Liver (tissue), 9 donors: Measurements from ENCODE around the gene CDK1. TPM values are rescaled to one million over a fixed set of nuclear protein-coding genes. Genes with fewer than 3 reads are reported as not detected.

Source experiments
- DNase-seq: peaks from one replicate; pipeline ENCODE4 v3.0.0-alpha.2; 2017; ENCODE audit warnings: low spot score
- H3K27ac ChIP-seq, 2 donors: one replicate each; pipeline ENCODE4 v1.7.0; 2013; ENCODE audit warnings: inconsistent platforms in 2 of 2, low read length in 2 of 2, control low read depth in 1 of 2, low read depth in 1 of 2, mild to moderate bottlenecking in 1 of 2
- H3K27me3 ChIP-seq, 4 donors: one replicate each; pipeline versions ENCODE4 v1.6.1 to v1.7.0; 2013; ENCODE audit warnings: low read length in 3 of 4, inconsistent platforms in 1 of 4, mild to moderate bottlenecking in 1 of 4, moderate library complexity in 1 of 4; ENCODE audit not compliant: control insufficient read depth in 4 of 4, insufficient read depth in 4 of 4
- H3K36me3 ChIP-seq, 4 donors: one replicate each; pipeline versions ENCODE4 v1.6.1 to v1.7.0; 2013; ENCODE audit warnings: low read length in 3 of 4, mild to moderate bottlenecking in 3 of 4, low read depth in 1 of 4, moderate library complexity in 1 of 4; ENCODE audit not compliant: control insufficient read depth in 4 of 4, insufficient read depth in 3 of 4
- H3K4me1 ChIP-seq, 4 donors: one replicate each; pipeline versions ENCODE4 v1.6.1 to v1.7.0; 2013; ENCODE audit warnings: low read length in 3 of 4, mild to moderate bottlenecking in 3 of 4, moderate library complexity in 1 of 4; ENCODE audit not compliant: control insufficient read depth in 4 of 4, insufficient read depth in 4 of 4
- H3K4me3 ChIP-seq, 3 donors: one replicate each; pipeline versions ENCODE4 v1.6.1 to v1.7.0; 2013; ENCODE audit warnings: low read length in 3 of 3, control low read depth in 1 of 3, low read depth in 1 of 3, mild to moderate bottlenecking in 1 of 3
- H3K9ac ChIP-seq, 2 donors: one replicate each; pipeline ENCODE4 v1.7.0; 2013; ENCODE audit warnings: low read length in 2 of 2, mild to moderate bottlenecking in 2 of 2, moderate library complexity in 2 of 2, control low read depth in 1 of 2, low read depth in 1 of 2
- H3K9me3 ChIP-seq, 4 donors: one replicate each; pipeline versions ENCODE4 v1.6.1 to v1.7.0; 2013; ENCODE audit warnings: low read length in 3 of 4; ENCODE audit not compliant: control insufficient read depth in 4 of 4
- EGR1 ChIP-seq, 2 donors: IDR thresholded peaks; 2 replicates each; pipeline ENCODE4 v1.6.1; 2016 to 2018; ENCODE audit warnings: antibody characterized with exemption in 2 of 2, low read depth in 2 of 2
- FOXA1 ChIP-seq: IDR thresholded peaks from 2 replicates; pipeline ENCODE4 v1.6.1; 2016; ENCODE audit warnings: antibody characterized with exemption
- FOXA2 ChIP-seq: IDR thresholded peaks from 2 replicates; pipeline ENCODE4 v1.6.1; 2016; ENCODE audit warnings: antibody characterized with exemption
- GABPA ChIP-seq, 2 donors: IDR thresholded peaks in 1 of 2; conservative IDR thresholded peaks in 1 of 2; 2 replicates each; pipeline ENCODE4 v1.6.1; 2016; ENCODE audit warnings: antibody characterized with exemption in 2 of 2, mild to moderate bottlenecking in 1 of 2, moderate library complexity in 1 of 2
- HNF4A ChIP-seq, 2 donors: conservative IDR thresholded peaks; 2 replicates each; pipeline ENCODE4 v1.6.1; 2016; ENCODE audit warnings: antibody characterized with exemption in 2 of 2, mild to moderate bottlenecking in 2 of 2
- HNF4G ChIP-seq: IDR thresholded peaks from 2 replicates; pipeline ENCODE4 v1.6.1; 2016; ENCODE audit warnings: antibody characterized with exemption
- JUND ChIP-seq, 2 donors: IDR thresholded peaks; 2 replicates each; pipeline ENCODE4 v1.6.1; 2016; ENCODE audit warnings: antibody characterized with exemption in 2 of 2
- NR2F2 ChIP-seq: IDR thresholded peaks from 2 replicates; pipeline ENCODE4 v1.6.1; 2016; ENCODE audit warnings: antibody characterized with exemption
- RAD21 ChIP-seq, 2 donors: IDR thresholded peaks; 2 replicates each; pipeline ENCODE4 v1.6.1; 2016; ENCODE audit warnings: antibody characterized with exemption in 2 of 2, mild to moderate bottlenecking in 2 of 2
- RXRA ChIP-seq, 2 donors: IDR thresholded peaks; 2 replicates each; pipeline ENCODE4 v1.6.1; 2017 to 2018; ENCODE audit warnings: antibody characterized with exemption in 2 of 2, mild to moderate bottlenecking in 1 of 2
- SP1 ChIP-seq: IDR thresholded peaks from 2 replicates; pipeline ENCODE4 v1.6.1; 2018; ENCODE audit warnings: antibody characterized with exemption, mild to moderate bottlenecking
- TAF1 ChIP-seq: conservative IDR thresholded peaks from 2 replicates; pipeline ENCODE4 v1.6.1; 2016; ENCODE audit warnings: antibody characterized with exemption, mild to moderate bottlenecking
- YY1 ChIP-seq: IDR thresholded peaks from 2 replicates; pipeline ENCODE4 v1.6.1; 2016; ENCODE audit warnings: antibody characterized with exemption, mild to moderate bottlenecking
- WGBS: extraction: QIAGEN DNeasy Blood & Tissue Kit; methylation state at CpG from one replicate; pipeline ENCODE4 v1.1.7; 2013; 5-methylcytosine and 5-hydroxymethylcytosine counted together
- polyA plus RNA-seq, 2 donors: library from polyadenylated mRNA; stranded (reverse) in 1 of 2; unstranded in 1 of 2; fragments of 200-250 nt in 1 of 2; fragments of >200 nt in 1 of 2; fragmentation: Nextera tagmentation in 1 of 2; extraction: Ambion mirVana in 1 of 2; gene quantifications; one replicate each; pipeline versions ENCODE4 v1.2.1 to v1.2.3, GENCODE V29; 2013 to 2015
- total RNA-seq, 2 donors: library from RNA; depleted of rRNA; stranded (reverse); fragments of >200 nt; gene quantifications; one replicate each; pipeline ENCODE4 v1.2.3, GENCODE V29; 2014
- TF ChIP-seq, protein P1 (sequence below): IDR thresholded peaks from 2 replicates; pipeline ENCODE4 v1.6.1; 2016; ENCODE audit warnings: antibody characterized with exemption
- TF ChIP-seq, protein P2 (sequence below): IDR thresholded peaks from 2 replicates; pipeline ENCODE4 v1.6.1; 2016; ENCODE audit warnings: antibody characterized with exemption
- TF ChIP-seq, protein P3 (sequence below): IDR thresholded peaks from 2 replicates; pipeline ENCODE4 v1.6.1; 2016; ENCODE audit warnings: antibody characterized with exemption, mild to moderate bottlenecking
- TF ChIP-seq, protein P4 (sequence below): IDR thresholded peaks from 2 replicates; pipeline ENCODE4 v1.6.1; 2016; ENCODE audit warnings: antibody characterized with exemption
- TF ChIP-seq, protein P5 (sequence below): fragments of 150-350 bp; IDR thresholded peaks from 2 replicates; pipeline ENCODE4 v1.5.1; 2017; ENCODE audit warnings: improper control_type of control experiment, low read depth, low read length; ENCODE audit not compliant: missing input control
- donor health status: healthy.
- donor health status: healthy.
- donor health status: healthy.
- donor health status: healthy.
- donor health status: healthy.

Gene CDK1
- total and polyA plus RNA-seq, 4 donors: 0.08 to 73.5 (median 2.6) TPM

DNA sequence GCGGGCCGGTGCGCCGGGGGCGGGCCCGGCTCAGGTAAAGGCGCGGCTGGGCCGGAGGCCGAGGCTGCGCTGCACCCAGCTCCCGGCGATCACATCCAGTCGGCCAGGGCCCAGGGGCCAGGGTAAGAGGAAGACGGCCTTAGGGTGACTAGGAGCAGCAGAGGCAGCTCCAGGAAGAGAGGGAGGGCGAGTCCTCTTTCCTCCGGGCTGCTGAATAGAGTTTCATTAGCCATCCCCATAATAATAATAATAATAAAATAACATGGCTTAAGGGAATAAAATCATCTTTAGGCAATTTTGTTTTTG lies 44.8 kb upstream of the CDK1 start:
- peaks cover 5 to 17% (median 10%) of the 10 kb centered on the region in 4 donors for H3K4me1 ChIP-seq
- H3K36me3 ChIP-seq: no peaks in the 10 kb centered on the region
- H3K27me3 ChIP-seq: peaks cover 0 to 3% (median 0%) of the 10 kb centered on the region in 4 donors
- H3K9ac ChIP-seq: no peak overlapping the region
- DNase-seq: no peak
- TF ChIP-seq, protein P1, sequence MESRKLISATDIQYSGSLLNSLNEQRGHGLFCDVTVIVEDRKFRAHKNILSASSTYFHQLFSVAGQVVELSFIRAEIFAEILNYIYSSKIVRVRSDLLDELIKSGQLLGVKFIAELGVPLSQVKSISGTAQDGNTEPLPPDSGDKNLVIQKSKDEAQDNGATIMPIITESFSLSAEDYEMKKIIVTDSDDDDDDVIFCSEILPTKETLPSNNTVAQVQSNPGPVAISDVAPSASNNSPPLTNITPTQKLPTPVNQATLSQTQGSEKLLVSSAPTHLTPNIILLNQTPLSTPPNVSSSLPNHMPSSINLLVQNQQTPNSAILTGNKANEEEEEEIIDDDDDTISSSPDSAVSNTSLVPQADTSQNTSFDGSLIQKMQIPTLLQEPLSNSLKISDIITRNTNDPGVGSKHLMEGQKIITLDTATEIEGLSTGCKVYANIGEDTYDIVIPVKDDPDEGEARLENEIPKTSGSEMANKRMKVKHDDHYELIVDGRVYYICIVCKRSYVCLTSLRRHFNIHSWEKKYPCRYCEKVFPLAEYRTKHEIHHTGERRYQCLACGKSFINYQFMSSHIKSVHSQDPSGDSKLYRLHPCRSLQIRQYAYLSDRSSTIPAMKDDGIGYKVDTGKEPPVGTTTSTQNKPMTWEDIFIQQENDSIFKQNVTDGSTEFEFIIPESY: no peak
- TF ChIP-seq TAF1: no peak
- TF ChIP-seq RXRA (IDR thresholded peaks at IDR 0.05): no peak
- TF ChIP-seq HNF4A (conservative IDR thresholded peaks at IDR 0.05): no peak
- no peak for TF ChIP-seq YY1
- TF ChIP-seq FOXA1: no peak
- no peak for TF ChIP-seq RAD21 (IDR thresholded peaks at IDR 0.05)
- TF ChIP-seq FOXA2: no peak
- TF ChIP-seq HNF4G: no peak
- TF ChIP-seq GABPA (IDR thresholded peaks at IDR 0.05 in 1 of 2, conservative IDR thresholded peaks at IDR 0.05 in 1 of 2): no peak
- no peak for TF ChIP-seq SP1
- TF ChIP-seq, protein P2, sequence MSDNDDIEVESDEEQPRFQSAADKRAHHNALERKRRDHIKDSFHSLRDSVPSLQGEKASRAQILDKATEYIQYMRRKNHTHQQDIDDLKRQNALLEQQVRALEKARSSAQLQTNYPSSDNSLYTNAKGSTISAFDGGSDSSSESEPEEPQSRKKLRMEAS: no peak
- TF ChIP-seq, protein P3, sequence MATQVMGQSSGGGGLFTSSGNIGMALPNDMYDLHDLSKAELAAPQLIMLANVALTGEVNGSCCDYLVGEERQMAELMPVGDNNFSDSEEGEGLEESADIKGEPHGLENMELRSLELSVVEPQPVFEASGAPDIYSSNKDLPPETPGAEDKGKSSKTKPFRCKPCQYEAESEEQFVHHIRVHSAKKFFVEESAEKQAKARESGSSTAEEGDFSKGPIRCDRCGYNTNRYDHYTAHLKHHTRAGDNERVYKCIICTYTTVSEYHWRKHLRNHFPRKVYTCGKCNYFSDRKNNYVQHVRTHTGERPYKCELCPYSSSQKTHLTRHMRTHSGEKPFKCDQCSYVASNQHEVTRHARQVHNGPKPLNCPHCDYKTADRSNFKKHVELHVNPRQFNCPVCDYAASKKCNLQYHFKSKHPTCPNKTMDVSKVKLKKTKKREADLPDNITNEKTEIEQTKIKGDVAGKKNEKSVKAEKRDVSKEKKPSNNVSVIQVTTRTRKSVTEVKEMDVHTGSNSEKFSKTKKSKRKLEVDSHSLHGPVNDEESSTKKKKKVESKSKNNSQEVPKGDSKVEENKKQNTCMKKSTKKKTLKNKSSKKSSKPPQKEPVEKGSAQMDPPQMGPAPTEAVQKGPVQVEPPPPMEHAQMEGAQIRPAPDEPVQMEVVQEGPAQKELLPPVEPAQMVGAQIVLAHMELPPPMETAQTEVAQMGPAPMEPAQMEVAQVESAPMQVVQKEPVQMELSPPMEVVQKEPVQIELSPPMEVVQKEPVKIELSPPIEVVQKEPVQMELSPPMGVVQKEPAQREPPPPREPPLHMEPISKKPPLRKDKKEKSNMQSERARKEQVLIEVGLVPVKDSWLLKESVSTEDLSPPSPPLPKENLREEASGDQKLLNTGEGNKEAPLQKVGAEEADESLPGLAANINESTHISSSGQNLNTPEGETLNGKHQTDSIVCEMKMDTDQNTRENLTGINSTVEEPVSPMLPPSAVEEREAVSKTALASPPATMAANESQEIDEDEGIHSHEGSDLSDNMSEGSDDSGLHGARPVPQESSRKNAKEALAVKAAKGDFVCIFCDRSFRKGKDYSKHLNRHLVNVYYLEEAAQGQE: no peak
- TF ChIP-seq, protein P4, sequence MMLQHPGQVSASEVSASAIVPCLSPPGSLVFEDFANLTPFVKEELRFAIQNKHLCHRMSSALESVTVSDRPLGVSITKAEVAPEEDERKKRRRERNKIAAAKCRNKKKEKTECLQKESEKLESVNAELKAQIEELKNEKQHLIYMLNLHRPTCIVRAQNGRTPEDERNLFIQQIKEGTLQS: no peak
- TF ChIP-seq JUND (IDR thresholded peaks at IDR 0.05): no peak
- TF ChIP-seq, protein P5, sequence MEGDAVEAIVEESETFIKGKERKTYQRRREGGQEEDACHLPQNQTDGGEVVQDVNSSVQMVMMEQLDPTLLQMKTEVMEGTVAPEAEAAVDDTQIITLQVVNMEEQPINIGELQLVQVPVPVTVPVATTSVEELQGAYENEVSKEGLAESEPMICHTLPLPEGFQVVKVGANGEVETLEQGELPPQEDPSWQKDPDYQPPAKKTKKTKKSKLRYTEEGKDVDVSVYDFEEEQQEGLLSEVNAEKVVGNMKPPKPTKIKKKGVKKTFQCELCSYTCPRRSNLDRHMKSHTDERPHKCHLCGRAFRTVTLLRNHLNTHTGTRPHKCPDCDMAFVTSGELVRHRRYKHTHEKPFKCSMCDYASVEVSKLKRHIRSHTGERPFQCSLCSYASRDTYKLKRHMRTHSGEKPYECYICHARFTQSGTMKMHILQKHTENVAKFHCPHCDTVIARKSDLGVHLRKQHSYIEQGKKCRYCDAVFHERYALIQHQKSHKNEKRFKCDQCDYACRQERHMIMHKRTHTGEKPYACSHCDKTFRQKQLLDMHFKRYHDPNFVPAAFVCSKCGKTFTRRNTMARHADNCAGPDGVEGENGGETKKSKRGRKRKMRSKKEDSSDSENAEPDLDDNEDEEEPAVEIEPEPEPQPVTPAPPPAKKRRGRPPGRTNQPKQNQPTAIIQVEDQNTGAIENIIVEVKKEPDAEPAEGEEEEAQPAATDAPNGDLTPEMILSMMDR: no peak
- TF ChIP-seq EGR1 (IDR thresholded peaks at IDR 0.05; ENCODE audit: low read depth in 2 of 2): no peak
- TF ChIP-seq NR2F2: no peak
- H3K27ac ChIP-seq: no peak overlapping the region
- WGBS: 6% methylated on average over 17 of the region's 17 CpGs
- no peaks in the 10 kb centered on the region for H3K9me3 ChIP-seq
- peak overlapping the region in 2 of 3 donors; percentile 48 to 69 for H3K4me3 ChIP-seq
